Hepatocyte (in vitro differentiated cells): ENCODE results near the gene NR2F1-AS1. TPM values are rescaled to one million over a fixed set of nuclear protein-coding genes. Genes with fewer than 3 reads are reported as not detected.

Source experiments
- DNase-seq: peaks from one replicate; pipeline ENCODE4 v3.0.0-alpha.2; 2016; ENCODE audit warnings: low spot score
- H2AFZ ChIP-seq: fragments of 200-600 bp; sonication (generic); 2 replicates; pipeline ENCODE4 v1.6.0; 2016; ENCODE audit warnings: antibody characterized with exemption, mild to moderate bottlenecking
- H3K27ac ChIP-seq: fragments of 200-600 bp; sonication (generic); 2 replicates; pipeline ENCODE4 v1.5.1; 2016; ENCODE audit warnings: mild to moderate bottlenecking
- H3K27me3 ChIP-seq: fragments of 200-600 bp; sonication (generic); 2 replicates; pipeline ENCODE4 v1.6.1; 2016
- H3K36me3 ChIP-seq: fragments of 200-600 bp; sonication (generic); replicated peaks from 2 replicates; pipeline ENCODE4 v1.5.1; 2016; ENCODE audit warnings: low read depth; ENCODE audit not compliant: insufficient read depth
- H3K4me1 ChIP-seq: fragments of 200-600 bp; sonication (generic); 2 replicates; pipeline ENCODE4 v1.5.1; 2016; ENCODE audit warnings: mild to moderate bottlenecking, moderate library complexity; ENCODE audit not compliant: insufficient read depth
- H3K4me2 ChIP-seq: fragments of 200-600 bp; sonication (generic); 2 replicates; pipeline ENCODE4 v1.6.0; 2016
- H3K4me3 ChIP-seq: fragments of 200-600 bp; sonication (generic); 2 replicates; pipeline ENCODE4 v1.5.1; 2016; ENCODE audit warnings: mild to moderate bottlenecking
- H3K79me2 ChIP-seq: fragments of 200-600 bp; sonication (generic); 2 replicates; pipeline ENCODE4 v1.6.0; 2017; ENCODE audit warnings: mild to moderate bottlenecking
- H3K9me2 ChIP-seq: fragments of 200-600 bp; sonication (generic); replicated peaks from 2 replicates; pipeline ENCODE4 v1.6.0; 2017; ENCODE audit warnings: mild to moderate bottlenecking; ENCODE audit not compliant: insufficient read depth
- H3K9me3 ChIP-seq: fragments of 200-600 bp; sonication (generic); 2 replicates; pipeline ENCODE4 v1.5.1; 2016; ENCODE audit warnings: low read depth, mild to moderate bottlenecking
- H4K20me1 ChIP-seq: fragments of 200-600 bp; sonication (generic); 2 replicates; pipeline ENCODE4 v1.6.0; 2016; ENCODE audit warnings: mild to moderate bottlenecking; ENCODE audit not compliant: insufficient read depth, poor library complexity, severe bottlenecking
- CTCF ChIP-seq: fragments of 200-600 bp; sonication (generic); IDR thresholded peaks from 2 replicates; pipeline ENCODE4 v1.5.1; 2016; ENCODE audit warnings: antibody characterized with exemption, mild to moderate bottlenecking; ENCODE audit not compliant: poor library complexity
- EZH2 ChIP-seq: fragments of 200-600 bp; sonication (generic); IDR thresholded peaks from 2 replicates; pipeline ENCODE4 v1.6.1; 2016; ENCODE audit warnings: antibody characterized with exemption, mild to moderate bottlenecking, borderline replicate concordance
- EZH2phosphoT487 ChIP-seq: fragments of 200-600 bp; sonication (generic); IDR thresholded peaks from one replicate; pipeline ENCODE4 v1.6.1; 2018; ENCODE audit warnings: antibody characterized with exemption, mild to moderate bottlenecking, low read depth, moderate library complexity; ENCODE audit not compliant: unreplicated experiment, severe bottlenecking
- WGBS: methylation state at CpG from one replicate; pipeline ENCODE4 v1.1.6; 2016; ENCODE audit warnings: low lambda C conversion rate; ENCODE audit errors: missing lambda C conversion rate; 5-methylcytosine and 5-hydroxymethylcytosine counted together
- polyA plus RNA-seq: library from polyadenylated mRNA; unstranded; fragments of >200 nt; fragmentation: Nextera tagmentation; extraction: Ambion mirVana; gene quantifications from 2 replicates; pipeline ENCODE4 v1.2.1, GENCODE V29; 2016
- total RNA-seq: library from RNA; depleted of rRNA; stranded (reverse); fragments of >200 nt; gene quantifications from 2 replicates; pipeline ENCODE4 v1.2.3, GENCODE V29; 2014

The NR2F1-AS1 gene
- total and polyA plus RNA-seq, 2 experiments from 2014 or later, result 8.4 to 8.6 TPM

- H3K79me2 ChIP-seq, result no peaks in the 10 kb centered on the region
- TF ChIP-seq CTCF (no peak), EZH2 (no peak), EZH2phosphoT487 (no peak)
- no peaks in the 10 kb centered on the region for H3K9me3 ChIP-seq
- no peak for DNase-seq
- no peak overlapping the region for H2AFZ ChIP-seq
- no peaks in the 10 kb centered on the region for H4K20me1 ChIP-seq
- peak overlapping the region; percentile 99 for H3K4me2 ChIP-seq
- H3K27me3 ChIP-seq, result peaks cover 57% of the 10 kb centered on the region
- WGBS, result 53% methylated on average over 4 of the region's 4 CpGs
- H3K36me3 ChIP-seq, result no peaks in the 10 kb centered on the region
- H3K4me1 ChIP-seq, result no peaks in the 10 kb centered on the region
- H3K27ac ChIP-seq, result no peak overlapping the region
- no peak overlapping the region for H3K4me3 ChIP-seq
- H3K9me2 ChIP-seq, result no peaks in the 10 kb centered on the region
Observed at GRCh38 chr5:93622240-93622885, 41.3 kb upstream of the NR2F1-AS1 start.

- Histone ChIP-seq H3K27me3 (peaks cover 67% of the 10 kb centered on the region), H3K4me2 (peak overlapping the region; percentile 99), H3K36me3 (no peaks in the 10 kb centered on the region), H3K9me2 (no peaks in the 10 kb centered on the region), H2AFZ (peak overlapping the region; percentile 79), H3K4me1 (no peaks in the 10 kb centered on the region), H3K4me3 (peak overlapping the region; percentile 67), H3K79me2 (no peaks in the 10 kb centered on the region), H4K20me1 (no peaks in the 10 kb centered on the region), H3K27ac (no peak overlapping the region), H3K9me3 (no peaks in the 10 kb centered on the region)
- peak; percentile 70 for DNase-seq
- WGBS, result under 1% methylated on average over 40 of the region's 41 CpGs
- TF ChIP-seq CTCF (no peak), EZH2phosphoT487 (no peak), EZH2 (no peak)
Observed at GRCh38 chr5:93621327-93621798, 40.3 kb upstream of the NR2F1-AS1 start.

- TF ChIP-seq EZH2 (no peak), CTCF (peak; percentile 21)
- peak overlapping the region; percentile 99 for H3K4me2 ChIP-seq
- H3K79me2 ChIP-seq, result no peaks in the 10 kb centered on the region
- H3K36me3 ChIP-seq, result no peaks in the 10 kb centered on the region
- no peaks in the 10 kb centered on the region for H4K20me1 ChIP-seq
- peak overlapping the region; percentile 67 for H3K4me3 ChIP-seq
- no peaks in the 10 kb centered on the region for H3K9me3 ChIP-seq
- peak overlapping the region; percentile 28 for H3K27ac ChIP-seq
- WGBS, result 1% methylated on average over 46 of the region's 75 CpGs
- peaks cover 73% of the 10 kb centered on the region for H3K27me3 ChIP-seq
- peak overlapping the region; percentile 81 for H2AFZ ChIP-seq
- DNase-seq, result peak; percentile 85
- H3K9me2 ChIP-seq, result no peaks in the 10 kb centered on the region
- no peaks in the 10 kb centered on the region for H3K4me1 ChIP-seq
Observed at GRCh38 chr5:93620487-93621326, 39.7 kb upstream of the NR2F1-AS1 start.
